Measurements from ENCODE around the gene CLSTN2.

Gene CLSTN2

GRCh38 chr3:140153736-140154135 lies 218.8 kb downstream of the CLSTN2 start:
- no peak for DNase-seq

GRCh38 chr3:140157161-140157560 lies 222.2 kb downstream of the CLSTN2 start:
- no peak for DNase-seq

GRCh38 chr3:140159646-140160045 lies 224.7 kb downstream of the CLSTN2 start:
- DNase-seq = no peak

GRCh38 chr3:140160553-140160952 lies 225.6 kb downstream of the CLSTN2 start:
- no peak for DNase-seq

GRCh38 chr3:140162551-140162950 lies 227.6 kb downstream of the CLSTN2 start:
- DNase-seq = no peak

- DNase-seq = no peak
Measured at GRCh38 chr3:140163159-140163763, 228.3 kb downstream of the CLSTN2 start.

- no peak for DNase-seq
Measured at GRCh38 chr3:140164156-140164555, 229.2 kb downstream of the CLSTN2 start.

- DNase-seq = no peak
Measured at GRCh38 chr3:140164922-140165590, 230.1 kb downstream of the CLSTN2 start.

GRCh38 chr3:140165781-140166180 lies 230.8 kb downstream of the CLSTN2 start:
- no peak for DNase-seq

- DNase-seq = no peak
Measured at GRCh38 chr3:140166861-140167599, 232.0 kb downstream of the CLSTN2 start.

- no peak for DNase-seq
Measured at GRCh38 chr3:140167600-140168281, 232.8 kb downstream of the CLSTN2 start.

GRCh38 chr3:140170612-140171011 lies 235.6 kb downstream of the CLSTN2 start:
- no peak for DNase-seq

GRCh38 chr3:140176526-140176925 lies 241.5 kb downstream of the CLSTN2 start:
- DNase-seq = no peak

- DNase-seq = no peak
Measured at GRCh38 chr3:140177943-140178342, 243.0 kb downstream of the CLSTN2 start.

- no peak for DNase-seq
Measured at GRCh38 chr3:140178482-140178881, 243.5 kb downstream of the CLSTN2 start.

GRCh38 chr3:140180603-140181002 lies 245.6 kb downstream of the CLSTN2 start:
- DNase-seq = no peak

GRCh38 chr3:140185375-140185774 lies 250.4 kb downstream of the CLSTN2 start:
- DNase-seq = no peak

GRCh38 chr3:140186421-140186920 lies 251.5 kb downstream of the CLSTN2 start:
- DNase-seq = no peak

- DNase-seq = no peak
Measured at GRCh38 chr3:140187028-140187427, 252.0 kb downstream of the CLSTN2 start.

- DNase-seq = no peak
Measured at GRCh38 chr3:140187656-140188221, 252.8 kb downstream of the CLSTN2 start.

- no peak for DNase-seq
Measured at GRCh38 chr3:140188285-140188684, 253.3 kb downstream of the CLSTN2 start.

GRCh38 chr3:140189267-140189666 lies 254.3 kb downstream of the CLSTN2 start:
- DNase-seq = no peak

GRCh38 chr3:140189976-140190375 lies 255.0 kb downstream of the CLSTN2 start:
- no peak for DNase-seq

Data from activated effector memory CD4-positive, alpha-beta T cell treated with Interleukin-2 at 50 U/mL for 16 hours (primary cell).